GM18505 (cell line): ENCODE results near the gene ADH1C.

Source experiments
- ATAC-seq: cut with Tn5 transposase; IDR thresholded peaks from one replicate; pipeline ENCODE4 v1.9.1; 2021; ENCODE audit not compliant: unreplicated experiment
- POLR2A ChIP-seq: IDR thresholded peaks from 4 replicates; pipeline ENCODE4 v1.6.1; 2011; ENCODE audit warnings: borderline replicate concordance; ENCODE audit not compliant: insufficient read depth, insufficient read length; ENCODE audit errors: extremely low read depth

ADH1C gene

GRCh38 chr4:99293357-99293756 is 59.2 kb downstream of the ADH1C start:
- TF ChIP-seq POLR2A: no peak
- no peak for ATAC-seq

DNA sequence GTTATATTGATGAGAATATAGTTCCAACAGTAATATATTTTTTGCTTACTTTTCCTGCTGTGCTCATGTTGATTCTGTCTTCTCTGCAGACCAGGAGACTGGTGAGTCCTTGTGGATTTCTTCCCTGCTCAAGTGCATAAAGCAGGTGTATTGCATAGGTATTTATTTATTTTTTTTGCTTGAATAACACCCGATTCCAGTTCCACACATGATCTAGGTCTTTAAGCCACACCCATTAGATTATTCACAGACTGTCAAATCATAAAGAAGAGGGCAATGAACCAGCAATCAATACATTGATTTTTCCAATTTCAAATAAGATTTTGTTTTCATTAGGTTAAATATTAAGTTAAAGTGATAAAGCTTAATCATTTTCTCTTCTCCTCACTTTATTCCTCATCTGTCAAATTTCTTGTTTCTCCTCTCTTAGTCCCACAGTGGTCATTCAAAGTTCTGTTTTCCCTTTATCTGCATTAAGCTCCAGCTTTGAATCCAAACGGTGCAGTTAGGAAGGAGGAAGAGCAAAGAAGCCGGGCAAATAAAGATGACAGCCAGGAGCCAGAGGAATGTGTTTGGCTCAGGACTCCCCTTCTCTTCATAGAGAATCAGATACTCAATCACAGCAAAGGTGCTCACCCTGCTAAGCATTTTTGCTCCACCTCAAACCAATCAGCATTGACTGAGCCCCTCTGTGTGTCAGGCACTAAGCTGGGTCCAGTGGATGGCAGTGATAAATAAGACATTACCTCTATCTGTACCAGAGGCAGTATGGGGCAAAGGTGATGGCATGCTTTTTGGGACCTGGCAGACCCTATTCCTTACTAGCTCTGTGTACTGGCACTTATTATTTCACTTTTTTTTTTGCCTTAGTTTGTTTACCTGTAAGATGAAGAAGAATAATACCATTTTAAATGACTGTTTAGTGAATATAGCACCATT is 61.4 kb downstream of the ADH1C start, which contains the start of gene ADH1A:
Gene ADH1A (minus strand): TSS at position 138 of the 939 bp plus-strand sequence. CDS start 71 bp downstream, at position 67.
- TF ChIP-seq POLR2A: no peak
- ATAC-seq: no peak
